Central memory CD8-positive, alpha-beta T cell (primary cell): Measurements from ENCODE around the gene FANCC.

ENCODE experiments used
- ATAC-seq: fragments of 150-1000 bp; cut with Tn5 transposase; replicated peaks from 2 replicates; pipeline ENCODE4 v1.10.0; 2022; ENCODE audit warnings: mild to moderate bottlenecking, moderate FRiP score, moderate number of reproducible peaks; ENCODE audit not compliant: poor library complexity, severe bottlenecking; ENCODE audit errors: extremely low read depth
- DNase-seq, 2 donors: peaks; one replicate each; pipeline ENCODE4 v3.0.0; 2021; ENCODE audit warnings: low spot score in 2 of 2
- H3K27ac Mint-ChIP-seq: one replicate; pipeline ENCODE4 v1.8.0; 2022; ENCODE audit warnings: low read depth, mild to moderate bottlenecking, moderate library complexity, mixed read lengths
- H3K27me3 Mint-ChIP-seq: one replicate; pipeline ENCODE4 v1.8.0; 2022; ENCODE audit warnings: mixed read lengths
- H3K36me3 Mint-ChIP-seq: one replicate; pipeline ENCODE4 v1.8.0; 2022; ENCODE audit warnings: mild to moderate bottlenecking, moderate library complexity, mixed read lengths; ENCODE audit not compliant: insufficient read depth
- H3K4me1 Mint-ChIP-seq: one replicate; pipeline ENCODE4 v1.8.0; 2022; ENCODE audit warnings: mixed read lengths
- H3K4me3 Mint-ChIP-seq: one replicate; pipeline ENCODE4 v1.8.0; 2022; ENCODE audit warnings: mild to moderate bottlenecking, moderate library complexity, mixed read lengths
- H3K9me3 Mint-ChIP-seq: one replicate; pipeline ENCODE4 v1.8.0; 2022; ENCODE audit warnings: mixed read lengths

Gene FANCC

GRCh38 chr9:95096807-95097206, 220.7 kb downstream of the FANCC start:
- Mint-ChIP-seq H3K9me3 (no peaks in the 10 kb centered on the region), H3K36me3 (peaks cover 4% of the 10 kb centered on the region), H3K27ac (no peak overlapping the region), H3K4me3 (no peak overlapping the region), H3K4me1 (peaks cover 3% of the 10 kb centered on the region), H3K27me3 (no peaks in the 10 kb centered on the region)
- DNase-seq (no peak), ATAC-seq (no peak)

GRCh38 chr9:95096381-95096780, 221.1 kb downstream of the FANCC start:
- peaks cover 7% of the 10 kb centered on the region for H3K4me1 Mint-ChIP-seq
- no peak overlapping the region for H3K27ac Mint-ChIP-seq
- no peaks in the 10 kb centered on the region for H3K9me3 Mint-ChIP-seq

GRCh38 chr9:95095641-95096355, 221.7 kb downstream of the FANCC start:
- Mint-ChIP-seq H3K36me3 (peaks cover 4% of the 10 kb centered on the region), H3K4me1 (peaks cover 10% of the 10 kb centered on the region), H3K27ac (no peak overlapping the region), H3K4me3 (no peak overlapping the region), H3K27me3 (no peaks in the 10 kb centered on the region), H3K9me3 (no peaks in the 10 kb centered on the region)
- no peak for DNase-seq
- ATAC-seq: no peak

More at GRCh38 chr9:95096381-95096780, 221.1 kb downstream of the FANCC start:
- no peak for DNase-seq
- ATAC-seq: no peak
- Mint-ChIP-seq H3K27me3 (no peaks in the 10 kb centered on the region), H3K4me3 (no peak overlapping the region), H3K36me3 (peaks cover 4% of the 10 kb centered on the region)

- Mint-ChIP-seq H3K4me3 (no peak overlapping the region), H3K36me3 (peaks cover 4% of the 10 kb centered on the region), H3K9me3 (no peaks in the 10 kb centered on the region), H3K4me1 (peaks cover 10% of the 10 kb centered on the region), H3K27ac (no peak overlapping the region), H3K27me3 (no peaks in the 10 kb centered on the region)
- ATAC-seq (no peak), DNase-seq (no peak)
These were observed 223.5 kb downstream of the FANCC start for GRCh38 chr9:95094002-95094401.

GRCh38 chr9:95093586-95093985, 223.9 kb downstream of the FANCC start:
- no peaks in the 10 kb centered on the region for H3K9me3 Mint-ChIP-seq
- no peak for DNase-seq
- H3K27me3 Mint-ChIP-seq: no peaks in the 10 kb centered on the region
- H3K4me3 Mint-ChIP-seq: no peak overlapping the region
- H3K4me1 Mint-ChIP-seq: peaks cover 10% of the 10 kb centered on the region
- peaks cover 4% of the 10 kb centered on the region for H3K36me3 Mint-ChIP-seq
- no peak for ATAC-seq
- H3K27ac Mint-ChIP-seq: no peak overlapping the region

GRCh38 chr9:95092262-95093072, 225.0 kb downstream of the FANCC start:
- no peak for DNase-seq
- H3K4me1 Mint-ChIP-seq: peaks cover 10% of the 10 kb centered on the region
- no peaks in the 10 kb centered on the region for H3K9me3 Mint-ChIP-seq
- H3K27ac Mint-ChIP-seq: no peak overlapping the region
- no peaks in the 10 kb centered on the region for H3K27me3 Mint-ChIP-seq
- H3K4me3 Mint-ChIP-seq: no peak overlapping the region
- ATAC-seq: no peak
- H3K36me3 Mint-ChIP-seq: peaks cover 2% of the 10 kb centered on the region

GRCh38 chr9:95091601-95092261, 225.8 kb downstream of the FANCC start:
- no peak for DNase-seq
- Mint-ChIP-seq H3K4me3 (no peak overlapping the region), H3K27me3 (no peaks in the 10 kb centered on the region), H3K9me3 (no peaks in the 10 kb centered on the region), H3K27ac (no peak overlapping the region), H3K4me1 (peaks cover 10% of the 10 kb centered on the region), H3K36me3 (peaks cover 2% of the 10 kb centered on the region)
- ATAC-seq: no peak

GRCh38 chr9:95090871-95091577, 226.5 kb downstream of the FANCC start:
- Mint-ChIP-seq H3K27ac (no peak overlapping the region), H3K9me3 (no peaks in the 10 kb centered on the region), H3K4me3 (no peak overlapping the region), H3K27me3 (no peaks in the 10 kb centered on the region), H3K36me3 (peaks cover 2% of the 10 kb centered on the region), H3K4me1 (peaks cover 10% of the 10 kb centered on the region)
- ATAC-seq (no peak), DNase-seq (no peak)

GRCh38 chr9:95090023-95090791, 227.3 kb downstream of the FANCC start:
- H3K36me3 Mint-ChIP-seq: peaks cover 2% of the 10 kb centered on the region
- DNase-seq (no peak), ATAC-seq (no peak)
- H3K4me1 Mint-ChIP-seq: peaks cover 10% of the 10 kb centered on the region
- no peak overlapping the region for H3K4me3 Mint-ChIP-seq
- H3K27me3 Mint-ChIP-seq: no peaks in the 10 kb centered on the region
- H3K9me3 Mint-ChIP-seq: no peaks in the 10 kb centered on the region
- no peak overlapping the region for H3K27ac Mint-ChIP-seq

- Mint-ChIP-seq H3K27me3 (no peaks in the 10 kb centered on the region), H3K27ac (no peak overlapping the region), H3K36me3 (peaks cover 4% of the 10 kb centered on the region), H3K4me1 (peaks cover 10% of the 10 kb centered on the region), H3K4me3 (no peak overlapping the region), H3K9me3 (no peaks in the 10 kb centered on the region)
- DNase-seq (no peak), ATAC-seq (no peak)
These were observed 228.1 kb downstream of the FANCC start for GRCh38 chr9:95089257-95090022.

GRCh38 chr9:95088421-95089161, 228.9 kb downstream of the FANCC start:
- ATAC-seq (no peak), DNase-seq (no peak)
- Mint-ChIP-seq H3K27ac (no peak overlapping the region), H3K4me3 (no peak overlapping the region), H3K9me3 (no peaks in the 10 kb centered on the region), H3K27me3 (no peaks in the 10 kb centered on the region), H3K4me1 (peaks cover 10% of the 10 kb centered on the region), H3K36me3 (peaks cover 4% of the 10 kb centered on the region)
